Measurements from ENCODE around the gene MICAL3.

The MICAL3 gene

GRCh38 chr22:17831501-17832251 is 192.7 kb downstream of the MICAL3 start:
- DNase-seq, result no peak

DNA sequence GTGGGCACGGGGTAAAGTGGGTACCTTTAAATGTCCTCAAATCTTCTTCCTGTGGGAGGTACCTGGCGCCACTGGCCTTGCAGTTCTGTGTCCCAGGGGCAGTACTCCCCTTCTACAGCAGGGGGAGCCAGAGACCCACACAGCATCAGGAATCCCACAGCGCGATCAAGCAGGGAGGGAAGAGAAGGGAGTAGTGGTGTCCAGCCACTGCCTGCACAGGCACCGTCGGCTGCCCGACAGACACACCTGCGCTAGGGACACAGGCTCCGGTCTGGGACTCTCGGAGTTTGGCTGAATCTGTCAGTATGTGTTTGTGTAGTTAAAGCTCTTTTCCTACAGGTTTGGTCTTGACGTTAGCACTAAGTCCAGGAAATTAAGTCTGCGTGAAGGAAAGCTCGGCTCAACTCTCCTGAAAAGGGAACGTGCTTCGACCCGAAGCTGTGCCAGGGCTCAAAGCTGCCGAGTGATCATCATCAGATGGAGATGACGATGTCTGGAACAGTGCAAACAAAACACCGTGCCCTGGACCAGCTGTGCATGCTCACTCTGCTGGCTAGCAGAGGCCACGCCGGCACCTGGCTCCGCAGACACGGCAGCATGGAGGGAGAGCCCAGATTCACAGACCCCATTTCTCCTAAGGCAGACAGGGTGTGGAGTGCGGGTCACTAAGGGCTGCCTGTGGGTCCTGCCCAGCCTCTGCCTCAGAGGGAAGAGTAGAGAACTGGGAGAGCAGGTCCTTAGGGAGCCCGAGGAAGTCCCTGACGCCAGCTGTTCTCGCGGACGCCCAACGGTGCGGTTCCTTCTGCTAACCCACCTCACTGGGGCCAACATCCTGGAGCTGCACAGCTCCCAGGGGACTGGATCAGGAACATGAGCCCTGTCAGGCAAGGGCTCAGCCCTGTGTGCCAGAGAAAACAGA is 194.1 kb downstream of the MICAL3 start:
- DNase-seq, result peak; percentile 76

DNA sequence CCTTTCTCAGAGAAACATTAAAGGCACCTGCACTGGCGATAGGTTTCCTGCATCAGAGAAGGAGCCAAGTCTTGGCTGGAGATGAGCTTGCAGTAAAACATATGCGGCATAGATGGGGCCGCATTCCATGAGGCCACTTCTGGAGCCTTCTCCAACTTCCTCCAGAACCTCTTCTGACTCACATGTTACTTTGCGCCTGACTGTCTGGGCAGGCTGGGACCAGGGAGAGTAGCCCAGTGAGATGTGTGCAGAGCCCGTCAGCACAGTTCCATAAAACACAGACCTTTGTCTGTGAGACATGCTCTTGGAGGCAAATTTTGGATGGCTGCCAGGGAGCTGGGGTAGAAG is 194.7 kb downstream of the MICAL3 start:
- no peak for DNase-seq

DNA sequence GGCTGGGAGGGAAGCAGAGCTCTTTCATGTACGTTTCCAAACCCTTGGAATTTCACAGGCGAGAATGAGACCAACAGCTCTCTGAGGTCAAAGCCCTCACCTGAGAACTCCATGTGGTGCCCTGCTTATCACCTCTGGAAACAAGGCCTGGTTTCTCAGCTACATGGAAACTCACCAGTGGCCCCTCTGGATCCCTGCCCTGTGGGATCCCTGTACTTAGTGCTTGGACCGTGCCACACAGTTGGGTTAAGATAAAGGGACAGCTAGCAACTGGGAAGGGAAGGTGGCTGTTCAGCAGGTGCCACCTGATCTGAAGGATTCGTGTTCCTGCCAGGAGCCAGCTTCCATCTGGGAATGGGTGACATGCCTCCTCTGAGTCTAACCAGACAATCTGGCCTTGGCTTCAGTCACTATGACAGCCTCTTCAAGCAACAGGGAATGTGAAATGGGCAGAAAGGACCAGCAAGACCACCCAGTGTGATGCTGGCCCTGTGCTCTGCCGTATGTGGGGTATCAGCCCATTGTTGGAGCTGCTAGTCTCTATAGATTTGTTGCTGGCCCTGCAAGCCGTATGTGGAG is 195.8 kb downstream of the MICAL3 start:
- no peak for DNase-seq

DNA sequence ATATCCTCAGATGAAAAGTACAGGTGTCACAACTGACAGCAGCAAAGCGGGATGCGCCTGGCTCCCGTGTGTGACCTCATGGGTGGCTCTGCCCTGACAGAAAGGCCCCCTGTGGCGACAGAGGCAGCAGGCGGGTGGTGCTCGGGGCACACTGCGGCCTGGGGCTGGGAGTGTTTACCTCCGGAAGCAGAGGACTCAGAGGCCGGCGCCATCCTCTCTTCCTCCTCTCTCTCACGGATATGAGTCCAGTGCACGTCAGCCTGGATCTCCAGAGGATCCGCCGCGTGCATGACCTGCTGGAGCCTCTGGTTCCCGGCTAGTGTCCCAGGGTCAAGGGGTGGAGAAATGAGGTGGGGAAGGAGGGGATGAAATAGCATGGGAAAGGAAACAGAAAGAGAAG is 196.9 kb downstream of the MICAL3 start:
- DNase-seq, result no peak

DNA sequence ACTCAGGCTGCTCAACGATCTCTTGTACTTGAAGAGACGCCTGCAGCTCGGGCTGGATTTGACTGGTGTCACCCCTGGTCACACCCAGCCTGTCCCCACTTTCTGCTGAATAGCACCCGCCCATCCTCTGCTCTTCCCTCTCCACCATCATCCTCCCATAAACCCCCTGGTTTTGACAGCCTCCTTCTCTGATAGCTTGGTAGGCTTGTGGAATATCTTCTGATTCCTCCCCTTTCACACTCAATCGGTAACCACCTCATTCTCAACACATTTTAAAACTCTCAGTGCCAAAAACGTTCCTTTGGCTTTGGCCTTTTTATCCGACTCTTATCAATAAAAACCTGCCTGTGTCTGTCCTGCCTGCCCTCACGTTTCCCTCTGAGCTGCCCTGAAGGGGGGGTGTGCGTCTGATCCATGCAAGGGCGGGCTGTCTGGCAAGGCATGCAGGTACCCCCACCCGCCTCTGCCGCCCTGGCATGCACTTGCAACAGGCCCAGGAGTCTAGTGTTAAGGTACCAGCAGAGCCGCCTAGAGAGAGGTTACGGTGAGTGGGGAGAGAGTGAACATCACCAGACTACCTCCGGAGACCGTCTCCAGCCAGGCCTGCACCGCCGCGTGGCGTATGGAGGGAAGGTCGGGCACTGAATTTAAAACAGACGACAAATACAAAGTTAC is 198.3 kb downstream of the MICAL3 start:
- no peak for DNase-seq

DNA sequence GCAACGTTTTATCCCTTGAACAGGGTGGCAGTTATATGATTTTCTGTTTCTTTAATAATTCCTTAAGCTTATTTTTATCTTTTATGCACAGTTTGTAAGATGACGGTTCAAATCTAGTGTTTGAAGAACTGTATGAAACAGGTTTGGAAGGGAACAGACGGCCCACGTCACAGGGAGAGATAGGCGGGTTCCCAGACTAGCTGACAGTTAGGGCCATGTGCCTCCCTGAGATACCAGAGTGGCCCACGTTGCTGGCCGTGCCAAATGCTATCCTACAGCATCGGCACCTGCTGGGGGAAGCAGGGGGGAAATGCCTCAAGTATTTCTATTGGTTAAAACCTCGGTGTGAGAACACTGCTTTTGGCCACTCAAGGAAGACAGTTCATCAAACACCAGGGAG is 199.9 kb downstream of the MICAL3 start:
- DNase-seq, result no peak

- DNase-seq, result no peak
These were observed 200.4 kb downstream of the MICAL3 start for GRCh38 chr22:17823964-17824363.

DNA sequence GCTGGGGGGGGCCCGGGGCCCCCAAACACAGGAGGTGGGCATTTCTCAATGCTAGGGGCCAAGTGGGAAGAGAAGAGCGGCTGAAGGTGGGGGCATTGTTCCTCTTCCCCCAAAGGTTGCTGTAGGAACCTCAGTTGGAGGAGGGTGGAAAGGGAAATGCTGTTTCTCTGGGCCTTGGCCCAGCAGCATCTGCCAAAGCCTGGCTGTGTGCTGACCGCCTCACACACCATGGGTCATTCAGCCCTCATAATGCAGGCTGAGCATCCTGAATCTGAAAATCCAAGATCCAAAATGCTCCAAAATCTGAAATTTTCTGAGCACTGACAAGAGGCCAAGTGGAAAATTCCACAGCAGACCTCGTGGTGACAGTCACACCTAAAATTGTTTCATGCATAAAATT is 201.1 kb downstream of the MICAL3 start:
- DNase-seq, result no peak

DNA sequence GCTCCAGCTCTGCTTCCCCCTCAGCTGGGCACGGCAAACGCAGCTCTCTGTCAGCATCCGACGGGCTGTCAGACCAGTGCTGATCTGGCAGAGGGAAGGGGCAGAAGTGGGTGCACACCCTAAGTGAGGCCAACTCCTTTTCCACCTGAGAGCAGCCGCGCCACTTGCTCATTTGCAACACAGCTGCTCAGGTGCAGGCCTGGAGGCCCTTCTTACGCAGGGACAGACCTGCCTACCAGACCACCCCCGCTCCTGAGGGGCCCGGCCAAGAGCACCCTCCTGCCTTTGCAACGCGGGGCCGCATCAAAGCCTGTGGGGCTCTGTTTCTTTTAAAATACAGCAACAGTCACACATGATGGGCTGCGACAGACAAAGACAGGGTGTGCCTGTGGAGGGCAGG is 202.3 kb downstream of the MICAL3 start:
- DNase-seq, result no peak

GRCh38 chr22:17820879-17821439 is 203.4 kb downstream of the MICAL3 start:
- DNase-seq, result no peak

GRCh38 chr22:17818649-17819048 is 205.7 kb downstream of the MICAL3 start:
- DNase-seq, result no peak

GRCh38 chr22:17818180-17818579 is 206.2 kb downstream of the MICAL3 start:
- DNase-seq, result no peak

DNA sequence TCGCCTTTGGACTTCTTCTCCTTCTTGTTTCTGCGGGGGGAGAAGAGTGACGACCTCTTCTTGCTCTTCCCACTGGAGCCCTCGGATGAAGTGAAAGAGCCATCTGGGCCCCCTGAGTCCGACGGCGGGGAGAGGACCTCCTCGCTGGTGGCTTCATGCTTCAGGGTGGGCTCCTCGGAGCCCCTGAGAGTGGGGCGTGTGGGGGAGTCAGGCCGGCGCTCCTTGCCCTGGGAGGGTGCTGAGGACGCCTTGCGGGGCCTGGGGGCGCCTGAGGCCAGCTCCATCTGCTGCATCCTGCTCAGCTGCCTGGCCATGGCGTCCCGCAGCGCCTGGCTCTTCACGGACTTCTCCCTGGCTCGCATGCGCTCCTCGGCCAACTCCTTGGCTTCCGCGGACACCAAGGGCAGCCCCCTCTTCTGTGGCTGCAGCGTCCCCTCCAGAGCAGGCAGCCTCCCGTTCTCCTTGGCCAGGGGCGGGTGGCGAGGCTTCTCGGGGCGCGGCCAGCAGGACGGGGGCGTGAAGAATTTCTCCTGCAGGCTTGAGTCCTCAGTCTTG is 206.8 kb downstream of the MICAL3 start:
- DNase-seq, result no peak

DNA sequence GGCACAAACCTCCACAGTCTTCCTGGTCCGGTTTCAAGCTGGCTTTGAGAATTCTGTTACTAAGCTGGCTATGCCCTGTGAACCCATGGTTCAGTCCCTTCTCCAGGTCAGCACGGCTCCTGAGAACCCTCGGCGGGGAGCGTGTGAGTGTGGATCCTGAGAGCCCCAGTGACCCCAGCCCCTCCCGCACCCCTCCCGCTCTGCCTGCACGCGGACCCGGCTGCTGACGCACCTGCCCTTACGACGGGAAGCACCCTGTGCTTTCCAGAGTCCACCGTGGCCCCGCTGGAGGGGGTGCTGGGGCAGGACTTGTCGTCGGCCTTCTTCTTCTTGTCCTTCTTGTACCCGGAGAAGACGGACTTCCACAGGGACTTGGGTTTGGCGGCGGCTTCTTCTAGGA is 207.3 kb downstream of the MICAL3 start:
- no peak for DNase-seq

- DNase-seq, result no peak
These were observed 207.7 kb downstream of the MICAL3 start for GRCh38 chr22:17816649-17817048.

DNA sequence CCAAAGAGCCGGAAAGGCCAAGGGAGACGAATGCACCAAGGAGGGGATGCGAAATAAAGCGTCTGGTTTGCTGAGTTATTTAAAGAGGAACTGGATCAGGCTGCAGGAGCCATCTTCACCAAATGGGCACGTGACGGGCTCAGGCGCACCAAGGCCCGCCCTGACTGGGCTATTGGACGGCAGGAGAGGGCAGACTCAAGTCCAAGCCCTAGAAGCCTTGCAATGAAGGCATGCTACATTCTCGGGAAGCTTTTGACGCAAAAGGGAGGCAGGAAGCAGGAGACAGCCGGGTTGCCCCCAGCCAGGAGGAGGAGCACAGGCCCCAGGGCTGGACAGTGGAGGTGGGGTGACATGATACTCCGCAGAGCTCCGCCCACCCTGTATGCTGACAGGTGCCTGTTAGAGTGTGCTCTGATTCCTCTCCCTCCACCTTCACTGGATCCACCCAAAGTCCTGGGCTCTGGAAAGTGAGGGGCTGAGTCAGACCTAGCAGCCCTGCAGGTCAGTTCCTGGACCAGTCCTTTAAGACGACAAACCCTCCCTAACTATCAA is 208.6 kb downstream of the MICAL3 start:
- DNase-seq, result no peak

- no peak for DNase-seq
These were observed 209.5 kb downstream of the MICAL3 start for GRCh38 chr22:17814830-17815229.

DNA sequence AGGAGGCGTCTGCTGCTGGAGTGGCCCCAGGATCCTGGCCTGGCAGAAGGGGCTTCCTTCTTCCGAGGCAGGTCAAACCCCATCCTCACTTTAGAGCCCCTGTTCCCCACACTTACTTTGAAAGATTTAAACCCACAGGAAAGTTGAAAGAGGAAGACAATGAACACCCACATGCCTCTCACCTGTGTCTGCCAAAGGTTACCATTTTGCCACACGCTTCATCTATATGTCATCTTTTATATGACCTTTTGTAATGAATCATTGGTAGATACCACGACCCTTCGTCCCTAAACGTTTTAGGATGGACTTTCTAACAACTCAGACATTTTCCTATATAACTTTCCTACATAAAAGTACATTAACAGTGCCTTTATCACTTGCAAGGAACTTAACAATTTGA is 210.3 kb downstream of the MICAL3 start:
- DNase-seq, result no peak

DNA sequence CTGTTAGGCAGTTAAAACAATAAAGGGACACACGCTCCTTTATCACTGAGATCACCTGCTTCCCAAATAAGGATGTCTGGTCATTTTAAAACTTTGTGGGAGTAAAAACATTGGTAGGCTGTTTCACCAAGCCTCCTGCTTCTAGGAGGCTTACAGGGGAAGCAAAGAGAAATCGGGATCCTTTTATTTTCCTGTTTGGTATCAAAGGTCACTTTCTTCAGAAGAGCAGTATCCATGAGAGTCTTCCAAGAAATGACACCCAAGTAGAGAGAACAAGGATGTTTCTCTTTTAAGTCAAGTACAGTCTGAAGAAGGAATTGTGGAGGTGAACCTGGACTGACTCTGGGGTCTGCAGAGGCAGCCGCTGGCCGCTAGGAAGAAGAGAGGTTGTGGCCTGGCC is 213.2 kb downstream of the MICAL3 start:
- DNase-seq, result no peak

DNA sequence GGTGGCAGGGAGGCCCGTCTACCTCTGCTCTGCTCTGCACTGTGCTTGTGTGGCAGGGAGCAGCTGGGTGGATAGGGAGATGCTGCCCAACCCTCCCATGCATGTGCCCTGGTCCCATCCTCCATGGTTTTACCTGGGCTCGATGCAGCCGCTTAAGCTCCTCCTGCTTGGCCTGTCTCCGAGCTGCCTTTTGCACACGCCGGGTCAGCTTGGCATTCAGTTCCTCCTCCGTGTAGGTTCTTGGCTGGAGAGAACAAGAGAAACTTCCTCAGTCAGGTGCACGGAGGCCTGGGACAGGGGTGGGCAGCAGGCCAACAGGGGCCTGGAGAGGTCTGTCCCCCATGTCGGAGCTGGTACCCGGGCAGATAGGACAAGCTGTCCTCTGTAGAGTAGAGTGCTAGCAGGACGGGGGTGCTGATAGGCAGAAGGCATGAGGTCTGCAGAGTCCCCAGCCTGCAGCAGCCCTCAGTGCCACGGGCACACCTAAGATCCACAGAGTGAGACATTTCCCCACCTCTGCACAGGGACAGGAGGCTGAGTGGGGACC is 213.7 kb downstream of the MICAL3 start:
- DNase-seq, result no peak
